Left ventricle myocardium superior (tissue), 1 donor: ENCODE measurements around the gene MCEE. TPM values are rescaled to one million over a fixed set of nuclear protein-coding genes. Genes with fewer than 3 reads are reported as not detected.
"Not testable (repeated sequence)": the region's sequence is repeated elsewhere in the genome, so short reads cannot be mapped to it uniquely, and the experiment has no call there.

Experiments used
- ATAC-seq: fragments of 200-7000 bp; cut with Tn5 transposase; one replicate; pipeline ENCODE4 v1.9.1; 2020; ENCODE audit warnings: mild to moderate bottlenecking, moderate library complexity
- DNase-seq: peaks from one replicate; pipeline ENCODE4 v3.0.0-alpha.2; 2020
- intact Hi-C: fragments of 100-400 bp; cut with micrococcal nuclease; formaldehyde crosslinking; loops from one replicate; pipeline ENCODE4 v1.11.0; 2022
- long read RNA-seq: library from polyadenylated mRNA; unstranded; transcript quantifications from one replicate; pipeline ENCODE4 v2.0.0, GENCODE V29; 2021
- total RNA-seq: library from RNA; stranded (reverse); fragmentation: NEBNext Ultra II Directional; extraction: Animal tissue kit (Norgen Biotek cat#: 25700); gene quantifications from one replicate; pipeline ENCODE4 v1.2.1, GENCODE V29; 2021
- donor health status: DM: no; HTN: yes; CAD: no; lungs with severe emphysema.

The MCEE gene
- total RNA-seq = 41.6 TPM
- long read RNA-seq, transcript MCEE-201 (3 exons, 835 nt) = major isoform, 21 of 33 reads
- long read RNA-seq, partial matches to known transcripts = 0 of 33 reads
- long read RNA-seq, other reads (novel, unspliced or antisense) = 12 of 33 reads

DNA sequence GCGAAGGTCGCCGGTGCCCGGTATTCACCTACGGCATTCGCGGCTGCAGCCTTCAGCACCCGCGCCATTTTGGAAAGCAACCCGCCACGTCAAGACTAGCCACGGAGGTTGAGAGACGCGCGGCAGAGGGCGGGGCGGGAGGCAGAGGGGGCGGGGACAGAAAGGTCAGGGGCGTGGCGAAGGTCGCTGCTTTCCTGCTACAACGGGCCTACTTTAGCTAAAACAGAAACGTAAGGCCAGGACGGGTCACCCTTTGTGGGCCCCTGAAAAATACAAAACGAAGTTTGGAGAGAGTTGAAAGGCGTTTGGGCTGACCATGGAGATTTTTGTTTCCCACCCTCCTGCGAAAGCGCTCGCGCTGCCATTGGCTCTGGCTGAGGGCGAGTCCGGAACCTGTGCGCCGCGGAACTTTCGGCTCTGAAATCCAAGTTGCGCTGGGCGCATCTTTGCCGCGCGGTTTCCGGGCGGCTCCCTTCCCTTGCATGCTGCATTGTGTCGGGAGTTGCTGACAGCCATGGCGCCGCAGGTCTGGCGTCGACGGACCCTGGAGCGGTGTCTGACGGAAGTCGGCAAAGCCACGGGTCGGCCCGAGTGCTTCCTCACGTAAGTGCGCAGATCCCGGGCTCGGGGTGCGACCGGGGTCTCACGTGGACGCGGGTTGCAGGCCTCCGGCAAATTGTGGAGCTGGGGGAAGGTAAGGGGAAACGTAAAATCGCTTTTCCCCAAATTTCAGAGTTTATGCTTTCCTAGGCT lies at the start of gene MCEE, which contains the start of gene MPHOSPH10:
Gene MCEE, minus strand, starts transcription at position 78 of the 753 bp plus-strand sequence. Its CDS starts 10 bp downstream, at position 68.
Gene MPHOSPH10, plus strand, starts transcription at position 483 of the 753 bp plus-strand sequence. Its CDS starts 32 bp downstream, at position 515.
- peak; percentile 97 for ATAC-seq
- peak; percentile 94 for DNase-seq
- intact Hi-C loops = no loop called here

DNA sequence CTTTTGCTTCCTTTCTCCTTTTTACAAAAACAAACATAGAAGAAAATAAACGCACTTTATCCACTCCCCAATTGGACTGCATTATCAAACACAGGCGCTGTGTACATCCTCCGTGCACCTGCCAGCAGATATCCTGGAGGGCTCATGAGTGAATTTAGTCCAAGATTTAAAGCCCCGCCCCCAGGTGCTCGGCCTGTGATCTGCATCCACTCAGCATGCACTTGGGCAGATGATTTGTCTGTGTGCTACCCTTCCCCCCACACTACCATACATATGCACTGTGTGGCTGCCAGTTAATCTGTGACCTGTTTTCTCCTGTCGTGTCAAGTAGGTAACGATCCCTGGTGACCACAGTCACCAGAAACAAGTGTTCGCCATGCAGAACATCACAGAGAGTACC lies 48.8 kb upstream of the MCEE start:
- ATAC-seq = peak; percentile 23
- intact Hi-C loops, DNase-seq: not testable (repeated sequence)

DNA sequence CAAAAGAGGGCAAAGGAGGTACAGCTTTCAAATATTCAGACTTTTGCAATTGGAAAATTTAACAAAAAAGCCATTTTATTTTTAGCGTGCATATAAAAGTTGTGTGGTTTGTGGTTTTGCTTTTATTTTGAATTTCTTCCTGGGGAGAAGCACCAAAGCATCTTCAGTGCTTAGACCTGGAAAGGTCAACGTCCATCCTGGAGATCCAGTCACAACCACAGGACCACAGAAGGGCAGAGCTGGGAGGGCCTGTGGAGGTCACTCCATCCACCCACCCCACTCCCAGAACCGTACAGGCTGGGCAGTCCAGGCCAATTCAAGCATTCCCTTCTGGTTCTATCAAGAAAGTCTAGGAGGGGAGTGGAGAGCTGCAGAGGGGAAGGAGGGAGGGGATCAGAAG lies 44.2 kb upstream of the MCEE start:
- intact Hi-C loops = no loop called here
- ATAC-seq = no peak

DNA sequence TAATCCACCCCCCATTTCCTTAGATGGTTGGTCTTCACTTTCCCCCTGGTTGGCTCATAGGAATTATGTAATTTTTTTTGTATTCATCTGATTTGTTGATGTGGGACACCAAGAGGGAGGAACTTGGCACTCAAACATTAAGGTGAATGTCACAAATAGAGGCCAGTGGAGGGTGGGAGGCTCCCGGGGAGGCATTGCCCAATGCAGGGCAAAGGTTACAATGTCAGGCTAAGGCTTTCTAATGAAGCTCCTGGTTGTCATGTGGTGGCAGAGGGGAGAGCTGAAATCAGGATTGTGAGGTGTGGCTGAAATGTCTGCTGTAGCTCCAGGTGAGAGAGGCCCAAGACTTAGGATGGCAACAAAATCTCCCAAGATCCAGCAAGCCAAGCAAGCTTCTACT lies 43.1 kb upstream of the MCEE start:
- DNase-seq (no peak), ATAC-seq (no peak)
- intact Hi-C loops = no loop called here

More for the DNA sequence above, 44.2 kb upstream of the MCEE start:
- no peak for DNase-seq

DNA sequence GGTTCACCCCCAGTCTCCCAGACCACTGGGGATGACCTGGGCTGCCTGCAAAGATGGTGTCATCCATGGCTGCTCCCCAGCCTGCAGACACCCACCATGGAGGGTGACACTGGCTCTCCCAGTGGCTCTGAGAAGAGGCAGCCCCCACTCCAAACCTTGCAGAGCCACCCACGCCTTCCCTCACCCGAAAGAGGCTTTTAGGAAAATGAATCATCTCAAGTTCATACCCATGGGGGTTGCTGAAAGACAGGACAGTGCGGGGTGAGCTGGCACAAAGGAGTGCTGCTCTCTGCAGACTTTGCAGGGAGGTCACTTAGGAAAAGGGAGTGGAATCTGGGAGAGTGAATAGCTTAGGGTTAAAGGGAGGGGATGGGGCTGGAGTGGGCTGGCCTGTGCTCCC lies 36.8 kb upstream of the MCEE start:
- intact Hi-C loops = no loop called here
- no peak for ATAC-seq
- DNase-seq = no peak

DNA sequence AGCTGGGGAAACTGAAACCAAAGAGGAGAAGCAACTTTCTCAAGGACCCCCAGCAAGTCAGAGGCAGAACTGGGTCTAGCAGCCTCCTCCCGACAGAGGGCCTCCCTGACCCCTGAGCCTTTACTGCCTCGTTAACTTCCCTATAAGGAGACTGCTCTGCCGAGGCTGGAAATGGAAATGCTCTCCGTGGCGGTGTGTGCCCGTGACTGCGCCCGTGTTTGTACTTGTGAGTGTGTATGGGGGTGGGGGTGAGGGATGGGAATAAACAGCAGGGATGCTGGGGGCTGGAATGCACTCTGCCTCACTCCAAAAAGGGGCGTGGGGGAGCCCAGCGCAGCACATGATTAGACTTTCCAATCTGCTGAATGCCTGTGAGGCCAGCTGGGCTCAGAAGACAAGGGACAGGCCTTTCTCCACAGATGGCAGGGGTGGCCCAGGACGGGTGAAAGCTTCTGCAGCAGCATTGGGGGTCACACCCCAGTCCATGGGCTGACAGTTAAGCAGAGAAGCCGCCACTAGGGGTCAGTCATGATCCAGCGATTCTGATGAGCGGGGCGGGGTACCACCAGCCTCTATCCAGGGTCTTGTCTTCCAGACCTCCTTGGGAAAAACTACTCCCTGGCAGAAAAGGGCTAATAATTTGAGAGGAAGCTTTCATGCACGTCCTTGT lies 27.2 kb upstream of the MCEE start:
- intact Hi-C loops = no loop called here
- DNase-seq = peak; percentile 56

DNA sequence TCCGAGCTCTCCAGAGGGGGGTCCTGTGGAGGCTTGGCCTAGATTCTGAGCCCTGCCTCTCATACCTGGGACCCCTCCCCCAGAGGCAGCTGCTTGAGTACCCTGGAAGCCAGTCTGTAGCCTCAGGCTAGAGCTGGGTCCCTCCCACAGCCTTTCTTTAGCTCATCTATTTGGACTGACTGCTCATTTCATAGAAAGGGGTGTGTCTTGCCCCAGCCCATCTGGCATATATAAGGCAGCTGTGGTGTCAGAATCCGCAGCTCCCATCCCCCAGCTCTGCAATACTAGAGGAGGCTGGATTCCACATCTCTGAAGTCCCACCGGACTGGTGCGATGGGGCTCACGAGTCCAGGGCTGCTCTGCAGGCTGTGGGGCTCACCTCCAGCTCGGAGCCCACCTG lies 26.5 kb upstream of the MCEE start:
- DNase-seq = no peak
- intact Hi-C loops = no loop called here

More for the DNA sequence above, 27.2 kb upstream of the MCEE start:
- ATAC-seq = peak; percentile 87

DNA sequence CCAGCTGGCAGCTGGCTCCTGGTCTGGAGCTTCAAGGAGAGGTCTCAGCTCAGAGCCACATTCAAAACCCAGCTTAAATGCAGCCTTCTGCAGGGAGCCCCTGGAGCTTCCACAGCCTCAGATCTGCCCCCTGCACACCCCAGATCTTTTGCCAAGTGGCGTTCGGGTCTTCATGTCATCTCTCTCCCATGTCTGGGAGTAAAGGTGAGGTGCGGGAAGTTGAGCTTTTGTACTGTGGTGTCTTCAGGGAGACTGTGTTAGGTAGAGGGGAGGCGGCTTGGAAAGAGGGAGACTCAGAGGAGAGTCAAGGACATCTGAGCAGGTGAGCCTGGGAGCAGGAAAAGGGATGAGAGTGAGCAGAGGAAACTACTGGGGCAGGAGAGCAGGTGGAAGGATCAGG lies 25.8 kb upstream of the MCEE start:
- ATAC-seq (no peak), DNase-seq (no peak)
- intact Hi-C loops = no loop called here

More for the DNA sequence above, 26.5 kb upstream of the MCEE start:
- ATAC-seq = no peak

GRCh38 chr2:71154798-71155197 lies 24.8 kb upstream of the MCEE start:
- no peak for ATAC-seq
- intact Hi-C loops = no loop called here
- DNase-seq = no peak

DNA sequence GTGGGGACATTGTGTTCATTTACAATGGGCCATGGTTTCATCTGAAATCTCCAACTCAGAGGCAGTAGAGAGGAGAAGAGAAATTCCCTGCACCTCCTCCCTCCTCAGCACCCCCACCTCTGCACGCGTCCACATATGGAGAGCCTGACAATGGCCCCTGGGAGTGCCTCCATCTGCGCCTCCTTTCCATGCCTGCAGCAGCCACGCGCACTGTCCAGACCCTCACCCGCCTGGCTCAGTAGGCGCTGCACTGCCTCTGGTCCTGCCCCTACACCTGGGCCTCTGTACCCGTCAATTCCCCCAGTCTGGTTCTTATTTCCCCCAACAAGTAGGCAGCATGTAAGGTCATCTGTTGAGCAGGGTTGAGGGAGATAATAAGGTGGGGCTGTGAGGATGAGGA lies 24.2 kb upstream of the MCEE start:
- DNase-seq (no peak), ATAC-seq (no peak)
- intact Hi-C loops = no loop called here

- ATAC-seq (no peak), DNase-seq (no peak)
- intact Hi-C loops = no loop called here
Observed at GRCh38 chr2:71153585-71154224, 23.7 kb upstream of the MCEE start.

DNA sequence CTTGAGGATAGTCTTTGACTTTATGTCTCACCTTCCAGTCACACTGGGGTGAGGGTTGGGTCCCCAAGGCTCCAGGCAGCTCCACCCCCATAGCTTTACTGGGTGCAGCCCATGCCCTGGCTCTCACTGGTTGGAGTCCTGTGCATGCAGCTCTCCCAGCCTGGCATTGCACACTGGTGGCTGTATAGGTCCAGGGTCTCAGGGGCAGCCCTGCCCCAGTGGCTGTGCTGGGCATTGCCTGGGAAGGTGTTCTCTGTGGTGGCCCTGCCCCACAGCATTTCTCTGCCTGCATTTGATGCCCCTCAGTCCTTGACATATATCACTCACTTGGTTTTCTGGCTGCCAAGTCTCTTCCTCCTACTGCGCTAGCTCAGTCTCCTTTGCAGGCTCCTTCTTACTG lies 21.6 kb upstream of the MCEE start:
- DNase-seq (no peak), ATAC-seq (no peak)
- intact Hi-C loops = no loop called here

- ATAC-seq = peak; percentile 36
- DNase-seq = no peak
- intact Hi-C loops = no loop called here
Observed at GRCh38 chr2:71150082-71150816, 20.2 kb upstream of the MCEE start.

DNA sequence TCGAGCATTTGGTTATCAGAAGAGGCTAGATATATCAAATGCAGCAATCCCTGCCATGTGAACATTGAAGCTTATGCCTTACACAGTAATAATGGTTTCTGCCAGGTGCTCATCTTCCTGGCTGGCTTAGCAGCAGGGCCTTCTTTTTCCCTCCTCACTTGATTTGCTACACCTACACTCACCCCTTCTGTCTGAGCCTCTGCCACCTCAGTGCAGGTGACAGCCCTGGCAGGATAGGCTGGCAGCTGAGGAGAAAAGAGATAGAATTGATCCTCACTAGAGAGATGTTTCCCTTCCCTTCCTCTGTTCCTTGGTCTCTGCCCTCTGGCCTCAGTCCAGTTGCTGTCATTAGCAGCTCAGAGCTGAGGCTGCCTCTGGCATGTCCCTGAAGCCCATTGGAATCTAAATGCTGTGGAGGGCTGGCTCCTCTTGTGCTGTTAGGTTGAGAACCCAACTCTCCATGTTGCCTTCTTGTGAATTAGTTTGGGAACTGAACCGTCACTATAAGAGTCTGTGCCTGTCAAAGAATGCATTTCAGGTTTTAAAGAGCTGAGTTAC lies 18.6 kb upstream of the MCEE start:
- ATAC-seq (peak; percentile 69), DNase-seq (peak; percentile 41)
- intact Hi-C loops = no loop called here

DNA sequence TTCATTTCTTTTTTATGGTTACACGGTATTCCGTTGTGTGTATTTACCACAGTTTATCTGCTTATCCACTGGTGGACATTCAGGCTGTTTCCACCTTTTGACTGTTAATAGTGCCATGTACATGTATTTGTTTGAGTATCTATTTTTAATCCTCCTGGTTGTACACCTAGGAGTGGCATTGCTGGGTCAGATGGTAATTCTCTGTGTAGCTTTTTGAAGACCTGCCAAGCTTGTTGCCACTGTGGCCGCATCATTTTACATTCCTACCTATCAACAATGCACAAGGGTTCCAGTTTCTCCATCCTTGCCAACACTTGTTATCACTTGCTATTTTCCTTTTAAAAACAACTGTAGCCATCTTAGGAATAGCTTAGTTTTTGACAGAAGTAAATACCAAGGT lies 13.8 kb upstream of the MCEE start:
- intact Hi-C loops = no loop called here
- ATAC-seq (peak; percentile 85), DNase-seq (no peak)

DNA sequence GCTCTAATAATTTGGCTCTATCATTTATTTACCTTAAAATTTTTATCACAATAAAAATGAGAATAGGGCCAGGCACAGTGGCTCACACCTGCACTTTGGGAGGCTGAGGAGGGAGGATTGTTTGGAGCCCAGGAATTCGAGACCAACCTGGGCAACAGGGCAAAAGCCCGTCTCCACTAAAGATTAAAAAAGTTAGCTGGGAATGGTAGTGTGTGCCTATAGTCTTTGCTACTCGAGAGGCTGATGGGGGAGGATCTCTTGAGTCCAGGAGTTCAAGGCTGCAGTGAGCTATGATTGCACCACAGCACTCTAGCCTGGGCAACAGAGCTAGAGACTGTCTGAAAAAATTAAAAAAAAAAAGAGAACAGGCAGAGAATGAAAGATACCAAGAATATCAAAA lies 6.1 kb upstream of the MCEE start:
- intact Hi-C loops = no loop called here
- ATAC-seq (no peak), DNase-seq (no peak)

DNA sequence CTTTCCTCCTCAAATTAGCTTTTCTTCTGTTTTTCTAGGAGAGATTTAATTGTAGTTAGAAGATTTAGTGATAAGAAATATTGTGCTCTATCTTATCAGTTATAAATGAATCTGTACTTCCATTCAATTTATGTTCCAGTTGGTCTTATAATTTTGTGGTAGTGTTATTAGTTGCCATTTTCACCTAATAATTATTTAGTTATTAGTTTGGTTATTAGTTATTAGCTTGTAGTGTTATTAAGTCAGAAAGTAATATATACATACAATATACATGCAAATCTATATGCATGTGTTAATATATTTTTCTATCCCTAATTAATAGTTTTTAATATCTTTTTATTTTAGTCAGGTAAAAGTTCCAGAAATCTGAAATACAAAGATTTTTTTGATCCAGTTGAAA lies 3.6 kb upstream of the MCEE start:
- intact Hi-C loops = no loop called here
- ATAC-seq (no peak), DNase-seq (no peak)

- intact Hi-C loops, ATAC-seq, DNase-seq: not testable (repeated sequence)
Observed at GRCh38 chr2:71131387-71132166, 1.5 kb upstream of the MCEE start.
